Tibial nerve (tissue), 4 donors: ENCODE measurements around the gene ZNF44.

Experiments used
- EP300 ChIP-seq, 2 donors: sonication (generic); formaldehyde crosslinking; IDR thresholded peaks; one replicate each; pipeline ENCODE4 v1.6.1; 2017; ENCODE audit warnings: antibody characterized with exemption in 2 of 2, mild to moderate bottlenecking in 1 of 2
- POLR2A ChIP-seq, 2 donors: fragments of 450-650 bp; IDR thresholded peaks; one replicate each; pipeline ENCODE4 v1.6.1; 2017; ENCODE audit warnings: antibody characterized with exemption in 2 of 2, mild to moderate bottlenecking in 2 of 2, moderate library complexity in 2 of 2
- TF ChIP-seq, protein P1 (sequence below), 5 experiments: fragments of 200-600 bp in 3 of 5; fragments of 450-650 bp in 2 of 5; sonication (generic) in 3 of 5; IDR thresholded peaks; one replicate each; pipeline ENCODE4 v1.5.1; 2016 to 2019; ENCODE audit warnings: antibody characterized with exemption in 5 of 5, mild to moderate bottlenecking in 3 of 5, moderate library complexity in 2 of 5

DNA sequence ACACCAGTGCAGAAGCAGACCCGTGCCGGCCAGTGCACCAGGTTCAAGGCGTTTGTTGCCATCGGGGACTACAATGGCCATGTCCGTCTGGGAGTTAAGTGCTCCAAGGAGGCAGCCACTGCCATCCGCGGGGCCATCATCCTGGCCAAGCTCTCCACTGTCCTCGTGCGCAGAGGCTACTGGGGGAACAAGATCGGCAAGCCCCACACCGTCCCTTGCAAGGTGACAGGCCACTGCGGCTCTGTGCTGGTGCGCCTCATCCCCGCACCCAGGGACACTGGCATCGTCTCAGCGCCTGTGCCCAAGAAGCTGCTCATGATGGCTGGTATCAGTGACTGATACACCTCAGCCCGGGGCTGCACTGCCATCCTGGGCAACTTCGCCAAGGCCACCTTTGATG lies 10.1 kb downstream of the ZNF44 start:
- TF ChIP-seq POLR2A (IDR thresholded peaks at IDR 0.05), result no peak
- TF ChIP-seq, protein P1, sequence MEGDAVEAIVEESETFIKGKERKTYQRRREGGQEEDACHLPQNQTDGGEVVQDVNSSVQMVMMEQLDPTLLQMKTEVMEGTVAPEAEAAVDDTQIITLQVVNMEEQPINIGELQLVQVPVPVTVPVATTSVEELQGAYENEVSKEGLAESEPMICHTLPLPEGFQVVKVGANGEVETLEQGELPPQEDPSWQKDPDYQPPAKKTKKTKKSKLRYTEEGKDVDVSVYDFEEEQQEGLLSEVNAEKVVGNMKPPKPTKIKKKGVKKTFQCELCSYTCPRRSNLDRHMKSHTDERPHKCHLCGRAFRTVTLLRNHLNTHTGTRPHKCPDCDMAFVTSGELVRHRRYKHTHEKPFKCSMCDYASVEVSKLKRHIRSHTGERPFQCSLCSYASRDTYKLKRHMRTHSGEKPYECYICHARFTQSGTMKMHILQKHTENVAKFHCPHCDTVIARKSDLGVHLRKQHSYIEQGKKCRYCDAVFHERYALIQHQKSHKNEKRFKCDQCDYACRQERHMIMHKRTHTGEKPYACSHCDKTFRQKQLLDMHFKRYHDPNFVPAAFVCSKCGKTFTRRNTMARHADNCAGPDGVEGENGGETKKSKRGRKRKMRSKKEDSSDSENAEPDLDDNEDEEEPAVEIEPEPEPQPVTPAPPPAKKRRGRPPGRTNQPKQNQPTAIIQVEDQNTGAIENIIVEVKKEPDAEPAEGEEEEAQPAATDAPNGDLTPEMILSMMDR (IDR thresholded peaks at IDR 0.05), result no peak
- no peak for TF ChIP-seq EP300 (IDR thresholded peaks at IDR 0.05)
